IMR-90 (cell line): ENCODE measurements around the gene TOGARAM1. TPM values are rescaled to one million over a fixed set of nuclear protein-coding genes. Genes with fewer than 3 reads are reported as not detected.

Source experiments
- ATAC-seq: fragments of 200-7000 bp; cut with Tn5 transposase; 2 replicates; pipeline ENCODE4 v1.9.1; 2020; ENCODE audit warnings: low read depth, mild to moderate bottlenecking, moderate library complexity
- BruUV-seq: library from RNA; stranded (reverse); fragments of 400-500 nt; replicated peaks from 2 replicates; lab custom pipeline; 2021; lab: Mats Ljungman, UMichigan
- CTCF ChIA-PET: fragments of 300-600 bp; formaldehyde crosslinking; extraction: SDS; loops from one replicate; lab custom pipeline; 2021; ENCODE audit warnings: antibody characterized with exemption; lab: Yijun Ruan, JAX
- POLR2A ChIA-PET: fragments of 300-600 bp; sonication (Branson Sonifier 250); formaldehyde crosslinking; loops from one replicate; lab custom pipeline; 2022; ENCODE audit warnings: antibody characterized with exemption; ENCODE audit not compliant: unreplicated experiment; lab: Charles Lee
- DNase-seq: peaks from one replicate; pipeline ENCODE4 v3.0.0; 2013
- H2AFZ ChIP-seq: replicated peaks from 2 replicates; pipeline ENCODE3; 2013; ENCODE audit warnings: low read length, mild to moderate bottlenecking; ENCODE audit not compliant: poor library complexity
- H2AK5ac ChIP-seq: 2 replicates; pipeline ENCODE4 v1.6.1; 2013; ENCODE audit warnings: low read depth, low read length, inconsistent platforms
- H2AK9ac ChIP-seq: replicated peaks from 2 replicates; pipeline ENCODE3; 2013; ENCODE audit warnings: mild to moderate bottlenecking, low read depth, low read length, moderate library complexity; ENCODE audit not compliant: poor library complexity
- H2BK120ac ChIP-seq: 2 replicates; pipeline ENCODE4 v1.6.1; 2013; ENCODE audit warnings: low read depth, low read length, inconsistent platforms
- H2BK15ac ChIP-seq: 3 replicates; pipeline ENCODE4 v1.6.1; 2013; ENCODE audit warnings: low read depth, low read length, inconsistent platforms
- H2BK20ac ChIP-seq: 2 replicates; pipeline ENCODE4 v1.6.1; 2013; ENCODE audit warnings: low read depth, mild to moderate bottlenecking, inconsistent platforms, low read length, moderate library complexity
- H2BK5ac ChIP-seq: 2 replicates; pipeline ENCODE4 v1.6.1; 2013; ENCODE audit warnings: mild to moderate bottlenecking, low read depth, low read length, inconsistent platforms; ENCODE audit not compliant: poor library complexity, severe bottlenecking
- H3K14ac ChIP-seq: replicated peaks from 2 replicates; pipeline ENCODE4 v1.6.1; 2013; ENCODE audit warnings: low read depth, low read length, inconsistent platforms
- H3K18ac ChIP-seq: 2 replicates; pipeline ENCODE4 v1.6.1; 2013; ENCODE audit warnings: low read depth, low read length, control low read depth
- H3K23ac ChIP-seq: 2 replicates; pipeline ENCODE4 v1.6.1; 2013; ENCODE audit warnings: low read depth, low read length, inconsistent platforms
- H3K27ac ChIP-seq: 2 replicates; pipeline ENCODE4 v1.5.1; 2013; ENCODE audit warnings: mild to moderate bottlenecking, control low read depth, low read length; ENCODE audit not compliant: insufficient read depth
- H3K27me3 ChIP-seq: 2 replicates; pipeline ENCODE4 v1.6.1; 2013; ENCODE audit warnings: low read length; ENCODE audit not compliant: control insufficient read depth, insufficient read depth
- H3K36me3 ChIP-seq: 2 replicates; pipeline ENCODE4 v1.6.1; 2013; ENCODE audit warnings: low read length, mixed read lengths; ENCODE audit not compliant: control insufficient read depth, insufficient read depth
- H3K4ac ChIP-seq: 2 replicates; pipeline ENCODE4 v1.6.1; 2013; ENCODE audit warnings: low read depth, low read length, inconsistent platforms
- H3K4me1 ChIP-seq: 2 replicates; pipeline ENCODE4 v1.6.1; 2013; ENCODE audit warnings: low read length, mixed read lengths; ENCODE audit not compliant: control insufficient read depth, insufficient read depth
- H3K4me2 ChIP-seq: 2 replicates; pipeline ENCODE4 v1.6.1; 2013; ENCODE audit warnings: low read depth, mild to moderate bottlenecking, control low read depth, low read length, moderate library complexity
- H3K4me3 ChIP-seq: 2 replicates; pipeline ENCODE4 v1.5.1; 2013; ENCODE audit warnings: low read depth, mild to moderate bottlenecking, control low read depth, low read length, moderate library complexity; ENCODE audit not compliant: insufficient read depth
- H3K56ac ChIP-seq: 2 replicates; pipeline ENCODE4 v1.6.1; 2013; ENCODE audit warnings: low read length, inconsistent platforms; ENCODE audit not compliant: insufficient read depth; ENCODE audit errors: extremely low read depth
- H3K79me1 ChIP-seq, 2 experiments: 2 replicates each; pipeline ENCODE4 v1.6.1; 2013; ENCODE audit warnings: low read length in 2 of 2, inconsistent platforms in 1 of 2, low read depth in 1 of 2
- H3K9ac ChIP-seq: 2 replicates; pipeline ENCODE4 v1.6.1; 2013; ENCODE audit warnings: low read depth, low read length, control low read depth
- H3K9me1 ChIP-seq: 2 replicates; pipeline ENCODE4 v1.6.1; 2013; ENCODE audit warnings: low read length, inconsistent platforms; ENCODE audit not compliant: insufficient read depth
- H3K9me3 ChIP-seq: 2 replicates; pipeline ENCODE4 v1.6.1; 2013; ENCODE audit warnings: low read length; ENCODE audit not compliant: control insufficient read depth, insufficient read depth
- H4K20me1 ChIP-seq: 2 replicates; pipeline ENCODE4 v1.6.1; 2013; ENCODE audit warnings: low read length, inconsistent platforms; ENCODE audit not compliant: insufficient read depth
- H4K5ac ChIP-seq: 2 replicates; pipeline ENCODE4 v1.6.1; 2013; ENCODE audit warnings: mild to moderate bottlenecking, low read depth, low read length, control low read depth
- H4K8ac ChIP-seq, 2 experiments: 2 replicates each; pipeline ENCODE4 v1.6.1; 2013; ENCODE audit warnings: low read depth in 2 of 2, low read length in 2 of 2, control low read depth in 1 of 2, inconsistent platforms in 1 of 2
- H4K91ac ChIP-seq: 2 replicates; pipeline ENCODE4 v1.6.1; 2013; ENCODE audit warnings: low read depth, low read length, inconsistent platforms; ENCODE audit not compliant: insufficient read depth
- BHLHE40 ChIP-seq: fragments of 150-350 bp; IDR thresholded peaks from 2 replicates; pipeline ENCODE4 v1.6.1; 2016; ENCODE audit warnings: mild to moderate bottlenecking, low read depth, low read length
- CEBPB ChIP-seq: IDR thresholded peaks from 2 replicates; pipeline ENCODE4 v1.6.1; 2012; ENCODE audit warnings: low read depth, low read length, improper control_type of control experiment
- CHD1 ChIP-seq: IDR thresholded peaks from 2 replicates; pipeline ENCODE4 v1.6.1; 2012; ENCODE audit warnings: low read depth, low read length, improper control_type of control experiment
- CTCF ChIP-seq: conservative IDR thresholded peaks from 2 replicates; pipeline ENCODE4 v1.5.1; 2012; ENCODE audit warnings: mild to moderate bottlenecking, low read depth, low read length, improper control_type of control experiment
- FOS ChIP-seq: fragments of 150-350 bp; IDR thresholded peaks from 2 replicates; pipeline ENCODE4 v1.6.1; 2016; ENCODE audit warnings: low read depth, low read length
- MXI1 ChIP-seq: IDR thresholded peaks from 2 replicates; pipeline ENCODE4 v1.6.1; 2012; ENCODE audit warnings: low read depth, mild to moderate bottlenecking, low read length, moderate library complexity, borderline replicate concordance
- NFE2L2 ChIP-seq: fragments of 150-350 bp; IDR thresholded peaks from 2 replicates; pipeline ENCODE4 v1.6.1; 2016; ENCODE audit warnings: low read depth, mild to moderate bottlenecking, low read length
- POLR2A ChIP-seq: IDR thresholded peaks from 2 replicates; pipeline ENCODE4 v1.6.1; 2012; ENCODE audit warnings: mild to moderate bottlenecking, low read depth, low read length
- RAD21 ChIP-seq: IDR thresholded peaks from 2 replicates; pipeline ENCODE4 v1.6.1; 2012; ENCODE audit warnings: low read length, improper control_type of control experiment
- RCOR1 ChIP-seq: IDR thresholded peaks from 2 replicates; pipeline ENCODE4 v1.6.1; 2012; ENCODE audit warnings: mild to moderate bottlenecking, low read length, improper control_type of control experiment; ENCODE audit not compliant: insufficient replicate concordance
- RFX5 ChIP-seq: IDR thresholded peaks from 2 replicates; pipeline ENCODE4 v1.8.0; 2012; ENCODE audit warnings: low read depth, mild to moderate bottlenecking, low read length, moderate library complexity
- SMC3 ChIP-seq: fragments of 150-350 bp; IDR thresholded peaks from 2 replicates; pipeline ENCODE4 v1.6.1; 2016; ENCODE audit warnings: low read depth, mild to moderate bottlenecking, antibody characterized with exemption, low read length, moderate library complexity
- WGBS, 2 experiments: methylation state at CpG; one replicate each; pipeline versions ENCODE4 v1.1.5 to v1.1.7; 2013; ENCODE audit warnings: missing lambda C conversion rate in 2 of 2; ENCODE audit not compliant: insufficient read length in 1 of 2; ENCODE audit errors: extremely low coverage in 2 of 2; 5-methylcytosine and 5-hydroxymethylcytosine counted together
- dilution Hi-C: fragments of 300-500 bp; cut with HindIII; formaldehyde crosslinking; loops from one replicate; pipeline ENCODE4 v1.14.3; 2018; ENCODE audit warnings: low sequenced_read_pairs; ENCODE audit not compliant: unreplicated experiment
- in situ Hi-C: fragments of 300-500 bp; cut with MboI; formaldehyde crosslinking; loops from 3 replicates; pipeline ENCODE4 v1.14.3; 2019; ENCODE audit warnings: low sequenced_read_pairs, inconsistent platforms, mixed read lengths
- intact Hi-C: fragments of 100-400 bp; cut with micrococcal nuclease; formaldehyde crosslinking; loops from 2 replicates; pipeline ENCODE4 v1.10.0; 2022
- polyA plus RNA-seq, 3 experiments: library from polyadenylated mRNA; depleted of rRNA; stranded (reverse); fragments of >200 nt; gene quantifications; 2 replicates each; pipeline ENCODE4 v1.2.3, GENCODE V29; 2012; ENCODE audit warnings: low replicate concordance in 1 of 3
- total RNA-seq: library from RNA; depleted of rRNA; stranded (reverse); fragments of >200 nt; gene quantifications from 2 replicates; pipeline ENCODE4 v1.2.3, GENCODE V29; 2012
- TF ChIP-seq, protein P1 (sequence below): fragments of 150-350 bp; IDR thresholded peaks from 2 replicates; pipeline ENCODE4 v1.6.1; 2017; ENCODE audit warnings: mild to moderate bottlenecking, antibody characterized with exemption, low read length, low read depth
- TF ChIP-seq, protein P2 (sequence below): fragments of 150-350 bp; IDR thresholded peaks from 2 replicates; pipeline ENCODE4 v1.6.1; 2016; ENCODE audit warnings: low read depth, mild to moderate bottlenecking, low read length, moderate library complexity, borderline replicate concordance

Gene TOGARAM1
- total and polyA plus RNA-seq, 2 of the 4 experiments (the other 2 are of a cell fraction): 3.1 to 13.4 TPM

- BruUV-seq: no TSS peak
- H2BK20ac ChIP-seq: no peak overlapping the region
- dilution Hi-C loops: no loop called here
- no peak overlapping the region for H4K8ac ChIP-seq
- no peak overlapping the region for H2BK15ac ChIP-seq
- peaks cover 0 to 4% of the 10 kb centered on the region in 2 experiments; a peak in 2 of 4 replicates for H3K79me1 ChIP-seq
- H3K36me3 ChIP-seq: peaks cover 40% of the 10 kb centered on the region
- no peak overlapping the region for H2BK120ac ChIP-seq
- POLR2A ChIA-PET: no interaction called here
- in situ Hi-C loops: no loop called here
- H4K20me1 ChIP-seq: no peaks in the 10 kb centered on the region
- WGBS, 2 experiments: no CpG with 5 or more reads among the region's 1 CpG
- intact Hi-C loops: no loop called here
- H3K4ac ChIP-seq: no peak overlapping the region
- H4K5ac ChIP-seq: no peak overlapping the region
- H2BK5ac ChIP-seq: no peak overlapping the region
- no peaks in the 10 kb centered on the region for H3K9me1 ChIP-seq
- no peaks in the 10 kb centered on the region for H3K4me1 ChIP-seq
- no peak overlapping the region for H3K4me2 ChIP-seq
- H3K9me3 ChIP-seq: no peaks in the 10 kb centered on the region
- H3K23ac ChIP-seq: no peak overlapping the region
- DNase-seq: no peak
- no peak overlapping the region for H3K56ac ChIP-seq
- CTCF ChIA-PET: no interaction called here
- H3K9ac ChIP-seq: no peak overlapping the region
- H2AFZ ChIP-seq: no peak overlapping the region
- no peak overlapping the region for H4K91ac ChIP-seq
- H3K18ac ChIP-seq: no peak overlapping the region
- no peaks in the 10 kb centered on the region for H3K27me3 ChIP-seq
- no peak for TF ChIP-seq RCOR1
- TF ChIP-seq RFX5: no peak
- TF ChIP-seq RAD21: no peak
- no peak for TF ChIP-seq FOS
- no peak for TF ChIP-seq MXI1
- TF ChIP-seq CEBPB: no peak
- TF ChIP-seq, protein P1, sequence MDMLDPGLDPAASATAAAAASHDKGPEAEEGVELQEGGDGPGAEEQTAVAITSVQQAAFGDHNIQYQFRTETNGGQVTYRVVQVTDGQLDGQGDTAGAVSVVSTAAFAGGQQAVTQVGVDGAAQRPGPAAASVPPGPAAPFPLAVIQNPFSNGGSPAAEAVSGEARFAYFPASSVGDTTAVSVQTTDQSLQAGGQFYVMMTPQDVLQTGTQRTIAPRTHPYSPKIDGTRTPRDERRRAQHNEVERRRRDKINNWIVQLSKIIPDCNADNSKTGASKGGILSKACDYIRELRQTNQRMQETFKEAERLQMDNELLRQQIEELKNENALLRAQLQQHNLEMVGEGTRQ: no peak
- TF ChIP-seq, protein P2, sequence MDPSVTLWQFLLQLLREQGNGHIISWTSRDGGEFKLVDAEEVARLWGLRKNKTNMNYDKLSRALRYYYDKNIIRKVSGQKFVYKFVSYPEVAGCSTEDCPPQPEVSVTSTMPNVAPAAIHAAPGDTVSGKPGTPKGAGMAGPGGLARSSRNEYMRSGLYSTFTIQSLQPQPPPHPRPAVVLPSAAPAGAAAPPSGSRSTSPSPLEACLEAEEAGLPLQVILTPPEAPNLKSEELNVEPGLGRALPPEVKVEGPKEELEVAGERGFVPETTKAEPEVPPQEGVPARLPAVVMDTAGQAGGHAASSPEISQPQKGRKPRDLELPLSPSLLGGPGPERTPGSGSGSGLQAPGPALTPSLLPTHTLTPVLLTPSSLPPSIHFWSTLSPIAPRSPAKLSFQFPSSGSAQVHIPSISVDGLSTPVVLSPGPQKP: no peak
- TF ChIP-seq NFE2L2: no peak
- no peak for TF ChIP-seq CTCF
- no peak for TF ChIP-seq CHD1
- no peak for TF ChIP-seq POLR2A
- no peak for TF ChIP-seq SMC3
- no peak for TF ChIP-seq BHLHE40
- no peak overlapping the region for H2AK5ac ChIP-seq
- no peak overlapping the region for H3K14ac ChIP-seq
- H3K4me3 ChIP-seq: no peak overlapping the region
- H2AK9ac ChIP-seq: no peak overlapping the region
- ATAC-seq: no peak
- H3K27ac ChIP-seq: no peak overlapping the region
Measured at GRCh38 chr14:45120096-45120495, 158.1 kb downstream of the TOGARAM1 start.
